Measurements from ENCODE around the gene ABL1.

Gene ABL1

GRCh38 chr9:130872508-130872907 is 37.5 kb downstream of the ABL1 start:
- DNase-seq (ENCODE audit: low spot score), result no peak

- DNase-seq (ENCODE audit: low spot score), result no peak
Observed at GRCh38 chr9:130872912-130873503, 38.0 kb downstream of the ABL1 start.

- no peak for DNase-seq (ENCODE audit: low spot score)
Observed at GRCh38 chr9:130873966-130874365, 38.9 kb downstream of the ABL1 start.

- no peak for DNase-seq (ENCODE audit: low spot score)
Observed at GRCh38 chr9:130874783-130875182, 39.7 kb downstream of the ABL1 start.

- DNase-seq (ENCODE audit: low spot score), result no peak
Observed at GRCh38 chr9:130877300-130877699, 42.2 kb downstream of the ABL1 start.

- DNase-seq (ENCODE audit: low spot score), result no peak
Observed at GRCh38 chr9:130878295-130878694, 43.2 kb downstream of the ABL1 start.

- no peak for DNase-seq (ENCODE audit: low spot score)
Observed at GRCh38 chr9:130879863-130880411, 44.9 kb downstream of the ABL1 start.

GRCh38 chr9:130880599-130881220 is 45.7 kb downstream of the ABL1 start:
- DNase-seq (ENCODE audit: low spot score), result no peak

GRCh38 chr9:130881516-130881915 is 46.5 kb downstream of the ABL1 start:
- DNase-seq (ENCODE audit: low spot score), result no peak

GRCh38 chr9:130882696-130883225 is 47.7 kb downstream of the ABL1 start:
- no peak for DNase-seq (ENCODE audit: low spot score)

GRCh38 chr9:130883479-130883878 is 48.4 kb downstream of the ABL1 start:
- DNase-seq (ENCODE audit: low spot score), result no peak

- no peak for DNase-seq (ENCODE audit: low spot score)
Observed at GRCh38 chr9:130884111-130884531, 49.1 kb downstream of the ABL1 start.

GRCh38 chr9:130884542-130885483 is 49.8 kb downstream of the ABL1 start:
- no peak for DNase-seq (ENCODE audit: low spot score)

- DNase-seq (ENCODE audit: low spot score), result no peak
Observed at GRCh38 chr9:130885484-130886375, 50.7 kb downstream of the ABL1 start.

- DNase-seq (ENCODE audit: low spot score), result no peak
Observed at GRCh38 chr9:130886981-130887380, 51.9 kb downstream of the ABL1 start.

GRCh38 chr9:130887494-130888144 is 52.6 kb downstream of the ABL1 start:
- DNase-seq (ENCODE audit: low spot score), result no peak

- no peak for DNase-seq (ENCODE audit: low spot score)
Observed at GRCh38 chr9:130888146-130888885, 53.3 kb downstream of the ABL1 start.

GRCh38 chr9:130890124-130890523 is 55.1 kb downstream of the ABL1 start:
- DNase-seq (ENCODE audit: low spot score), result no peak

GRCh38 chr9:130890870-130891687 is 56.0 kb downstream of the ABL1 start:
- no peak for DNase-seq (ENCODE audit: low spot score)
